ENCODE measurements around the gene BST2. TPM values are rescaled to one million over a fixed set of nuclear protein-coding genes. Genes with fewer than 3 reads are reported as not detected.

Gene BST2
- total and polyA plus RNA-seq, 9 of the 15 experiments (the other 6 are each of a cell fraction or from before 2014, with no cell fraction given), result 11.2 to 232 (median 151) TPM

DNA sequence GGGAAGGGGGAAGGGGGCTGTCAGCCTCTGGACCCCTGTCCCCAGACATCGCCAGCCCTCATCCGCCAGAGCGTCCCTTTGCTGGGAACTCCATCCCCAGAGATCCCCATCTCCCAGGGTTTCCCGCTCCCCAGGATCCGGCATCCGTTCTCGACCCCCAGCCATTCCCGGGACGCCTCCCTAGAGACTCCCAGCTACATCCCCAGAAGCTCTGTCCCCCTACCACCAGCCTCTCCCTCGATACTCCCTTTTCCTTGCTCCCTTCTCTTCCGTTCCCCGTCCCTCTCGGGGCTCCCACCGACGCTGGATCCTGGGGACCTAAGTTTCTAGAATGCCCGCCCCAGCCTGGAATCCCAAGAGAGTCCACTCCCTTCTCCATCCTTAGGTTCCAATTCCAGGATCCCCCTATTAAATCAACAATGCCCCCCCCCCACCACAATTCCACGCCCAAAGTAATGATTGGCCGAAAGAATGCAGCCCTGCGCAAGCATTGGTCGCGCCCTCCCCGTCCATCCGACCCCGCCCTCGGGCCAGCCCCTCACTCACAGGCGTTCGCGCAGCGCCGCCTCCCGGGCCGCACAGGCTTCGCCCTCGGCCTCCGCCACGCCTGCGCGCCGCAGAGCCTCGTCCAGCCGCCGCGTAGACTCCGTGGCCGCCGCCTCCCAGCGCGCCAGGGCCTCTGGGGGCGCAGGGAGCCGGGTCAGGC, 14.6 kb downstream of the BST2 start (continued):
- TF ChIP-seq, protein P1, sequence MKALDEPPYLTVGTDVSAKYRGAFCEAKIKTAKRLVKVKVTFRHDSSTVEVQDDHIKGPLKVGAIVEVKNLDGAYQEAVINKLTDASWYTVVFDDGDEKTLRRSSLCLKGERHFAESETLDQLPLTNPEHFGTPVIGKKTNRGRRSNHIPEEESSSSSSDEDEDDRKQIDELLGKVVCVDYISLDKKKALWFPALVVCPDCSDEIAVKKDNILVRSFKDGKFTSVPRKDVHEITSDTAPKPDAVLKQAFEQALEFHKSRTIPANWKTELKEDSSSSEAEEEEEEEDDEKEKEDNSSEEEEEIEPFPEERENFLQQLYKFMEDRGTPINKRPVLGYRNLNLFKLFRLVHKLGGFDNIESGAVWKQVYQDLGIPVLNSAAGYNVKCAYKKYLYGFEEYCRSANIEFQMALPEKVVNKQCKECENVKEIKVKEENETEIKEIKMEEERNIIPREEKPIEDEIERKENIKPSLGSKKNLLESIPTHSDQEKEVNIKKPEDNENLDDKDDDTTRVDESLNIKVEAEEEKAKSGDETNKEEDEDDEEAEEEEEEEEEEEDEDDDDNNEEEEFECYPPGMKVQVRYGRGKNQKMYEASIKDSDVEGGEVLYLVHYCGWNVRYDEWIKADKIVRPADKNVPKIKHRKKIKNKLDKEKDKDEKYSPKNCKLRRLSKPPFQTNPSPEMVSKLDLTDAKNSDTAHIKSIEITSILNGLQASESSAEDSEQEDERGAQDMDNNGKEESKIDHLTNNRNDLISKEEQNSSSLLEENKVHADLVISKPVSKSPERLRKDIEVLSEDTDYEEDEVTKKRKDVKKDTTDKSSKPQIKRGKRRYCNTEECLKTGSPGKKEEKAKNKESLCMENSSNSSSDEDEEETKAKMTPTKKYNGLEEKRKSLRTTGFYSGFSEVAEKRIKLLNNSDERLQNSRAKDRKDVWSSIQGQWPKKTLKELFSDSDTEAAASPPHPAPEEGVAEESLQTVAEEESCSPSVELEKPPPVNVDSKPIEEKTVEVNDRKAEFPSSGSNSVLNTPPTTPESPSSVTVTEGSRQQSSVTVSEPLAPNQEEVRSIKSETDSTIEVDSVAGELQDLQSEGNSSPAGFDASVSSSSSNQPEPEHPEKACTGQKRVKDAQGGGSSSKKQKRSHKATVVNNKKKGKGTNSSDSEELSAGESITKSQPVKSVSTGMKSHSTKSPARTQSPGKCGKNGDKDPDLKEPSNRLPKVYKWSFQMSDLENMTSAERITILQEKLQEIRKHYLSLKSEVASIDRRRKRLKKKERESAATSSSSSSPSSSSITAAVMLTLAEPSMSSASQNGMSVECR (CRISPR knock-in tag; IDR thresholded peaks at IDR 0.05), result no peak
- TF ChIP-seq MYC (IDR thresholded peaks at IDR 0.05; ENCODE audit: low read depth, low read length) (peak; percentile 66), MYC (CRISPR knock-in tag; IDR thresholded peaks at IDR 0.05; ENCODE audit: borderline replicate concordance, low read depth) (no peak), NR1H2 (CRISPR knock-in tag; IDR thresholded peaks at IDR 0.05) (no peak), HDAC6 (IDR thresholded peaks at IDR 0.05; ENCODE audit: low read depth, low read length) (no peak), SNRNP70 (optimal IDR thresholded peaks at IDR 0.05; ENCODE audit: low read depth, low read length) (no peak), TAF15 (IDR thresholded peaks at IDR 0.05; ENCODE audit: low read depth, low read length) (no peak), SIX5 (IDR thresholded peaks at IDR 0.05; ENCODE audit: borderline replicate concordance in 1 of 2, insufficient read depth in 1 of 2, low read depth in 1 of 2, low read length in 2 of 2) (no peak), NFXL1 (CRISPR knock-in tag; IDR thresholded peaks at IDR 0.05) (no peak)
- TF ChIP-seq, protein P2, sequence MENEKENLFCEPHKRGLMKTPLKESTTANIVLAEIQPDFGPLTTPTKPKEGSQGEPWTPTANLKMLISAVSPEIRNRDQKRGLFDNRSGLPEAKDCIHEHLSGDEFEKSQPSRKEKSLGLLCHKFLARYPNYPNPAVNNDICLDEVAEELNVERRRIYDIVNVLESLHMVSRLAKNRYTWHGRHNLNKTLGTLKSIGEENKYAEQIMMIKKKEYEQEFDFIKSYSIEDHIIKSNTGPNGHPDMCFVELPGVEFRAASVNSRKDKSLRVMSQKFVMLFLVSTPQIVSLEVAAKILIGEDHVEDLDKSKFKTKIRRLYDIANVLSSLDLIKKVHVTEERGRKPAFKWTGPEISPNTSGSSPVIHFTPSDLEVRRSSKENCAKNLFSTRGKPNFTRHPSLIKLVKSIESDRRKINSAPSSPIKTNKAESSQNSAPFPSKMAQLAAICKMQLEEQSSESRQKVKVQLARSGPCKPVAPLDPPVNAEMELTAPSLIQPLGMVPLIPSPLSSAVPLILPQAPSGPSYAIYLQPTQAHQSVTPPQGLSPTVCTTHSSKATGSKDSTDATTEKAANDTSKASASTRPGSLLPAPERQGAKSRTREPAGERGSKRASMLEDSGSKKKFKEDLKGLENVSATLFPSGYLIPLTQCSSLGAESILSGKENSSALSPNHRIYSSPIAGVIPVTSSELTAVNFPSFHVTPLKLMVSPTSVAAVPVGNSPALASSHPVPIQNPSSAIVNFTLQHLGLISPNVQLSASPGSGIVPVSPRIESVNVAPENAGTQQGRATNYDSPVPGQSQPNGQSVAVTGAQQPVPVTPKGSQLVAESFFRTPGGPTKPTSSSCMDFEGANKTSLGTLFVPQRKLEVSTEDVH (IDR thresholded peaks at IDR 0.05; ENCODE audit: low read depth, partially characterized antibody), result no peak
- TF ChIP-seq, protein P3, sequence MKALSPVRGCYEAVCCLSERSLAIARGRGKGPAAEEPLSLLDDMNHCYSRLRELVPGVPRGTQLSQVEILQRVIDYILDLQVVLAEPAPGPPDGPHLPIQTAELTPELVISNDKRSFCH (CRISPR knock-in tag; IDR thresholded peaks at IDR 0.05), result no peak
- TF ChIP-seq, protein P3 (tag; IDR thresholded peaks at IDR 0.05), result no peak
- TF ChIP-seq, protein P4, sequence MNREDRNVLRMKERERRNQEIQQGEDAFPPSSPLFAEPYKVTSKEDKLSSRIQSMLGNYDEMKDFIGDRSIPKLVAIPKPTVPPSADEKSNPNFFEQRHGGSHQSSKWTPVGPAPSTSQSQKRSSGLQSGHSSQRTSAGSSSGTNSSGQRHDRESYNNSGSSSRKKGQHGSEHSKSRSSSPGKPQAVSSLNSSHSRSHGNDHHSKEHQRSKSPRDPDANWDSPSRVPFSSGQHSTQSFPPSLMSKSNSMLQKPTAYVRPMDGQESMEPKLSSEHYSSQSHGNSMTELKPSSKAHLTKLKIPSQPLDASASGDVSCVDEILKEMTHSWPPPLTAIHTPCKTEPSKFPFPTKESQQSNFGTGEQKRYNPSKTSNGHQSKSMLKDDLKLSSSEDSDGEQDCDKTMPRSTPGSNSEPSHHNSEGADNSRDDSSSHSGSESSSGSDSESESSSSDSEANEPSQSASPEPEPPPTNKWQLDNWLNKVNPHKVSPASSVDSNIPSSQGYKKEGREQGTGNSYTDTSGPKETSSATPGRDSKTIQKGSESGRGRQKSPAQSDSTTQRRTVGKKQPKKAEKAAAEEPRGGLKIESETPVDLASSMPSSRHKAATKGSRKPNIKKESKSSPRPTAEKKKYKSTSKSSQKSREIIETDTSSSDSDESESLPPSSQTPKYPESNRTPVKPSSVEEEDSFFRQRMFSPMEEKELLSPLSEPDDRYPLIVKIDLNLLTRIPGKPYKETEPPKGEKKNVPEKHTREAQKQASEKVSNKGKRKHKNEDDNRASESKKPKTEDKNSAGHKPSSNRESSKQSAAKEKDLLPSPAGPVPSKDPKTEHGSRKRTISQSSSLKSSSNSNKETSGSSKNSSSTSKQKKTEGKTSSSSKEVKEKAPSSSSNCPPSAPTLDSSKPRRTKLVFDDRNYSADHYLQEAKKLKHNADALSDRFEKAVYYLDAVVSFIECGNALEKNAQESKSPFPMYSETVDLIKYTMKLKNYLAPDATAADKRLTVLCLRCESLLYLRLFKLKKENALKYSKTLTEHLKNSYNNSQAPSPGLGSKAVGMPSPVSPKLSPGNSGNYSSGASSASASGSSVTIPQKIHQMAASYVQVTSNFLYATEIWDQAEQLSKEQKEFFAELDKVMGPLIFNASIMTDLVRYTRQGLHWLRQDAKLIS (CRISPR knock-in tag; IDR thresholded peaks at IDR 0.05), result no peak
- TF ChIP-seq, protein P5, sequence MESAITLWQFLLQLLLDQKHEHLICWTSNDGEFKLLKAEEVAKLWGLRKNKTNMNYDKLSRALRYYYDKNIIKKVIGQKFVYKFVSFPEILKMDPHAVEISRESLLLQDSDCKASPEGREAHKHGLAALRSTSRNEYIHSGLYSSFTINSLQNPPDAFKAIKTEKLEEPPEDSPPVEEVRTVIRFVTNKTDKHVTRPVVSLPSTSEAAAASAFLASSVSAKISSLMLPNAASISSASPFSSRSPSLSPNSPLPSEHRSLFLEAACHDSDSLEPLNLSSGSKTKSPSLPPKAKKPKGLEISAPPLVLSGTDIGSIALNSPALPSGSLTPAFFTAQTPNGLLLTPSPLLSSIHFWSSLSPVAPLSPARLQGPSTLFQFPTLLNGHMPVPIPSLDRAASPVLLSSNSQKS (CRISPR knock-in tag; IDR thresholded peaks at IDR 0.05), result no peak
